Islet of Langerhans (tissue), 1 donor: Measurements from ENCODE around the gene CRY2.
A peak's percentile ranks its signal among the peaks of the same experiment; 100 is the strongest.
"Not testable (repeated sequence)": the region's sequence is repeated elsewhere in the genome, so short reads cannot be mapped to it uniquely, and the experiment has no call there.

Source experiments
- FAIRE-seq: peaks from one replicate; lab custom pipeline; 2011; peaks lifted over from hg19 to GRCh38; lab: Jason Lieb, UNC

The CRY2 gene

GRCh38 chr11:45811571-45812290, 35.5 kb upstream of the CRY2 start:
- FAIRE-seq: no peak

- FAIRE-seq: no peak
These were observed 34.4 kb upstream of the CRY2 start for GRCh38 chr11:45812581-45813548.

DNA sequence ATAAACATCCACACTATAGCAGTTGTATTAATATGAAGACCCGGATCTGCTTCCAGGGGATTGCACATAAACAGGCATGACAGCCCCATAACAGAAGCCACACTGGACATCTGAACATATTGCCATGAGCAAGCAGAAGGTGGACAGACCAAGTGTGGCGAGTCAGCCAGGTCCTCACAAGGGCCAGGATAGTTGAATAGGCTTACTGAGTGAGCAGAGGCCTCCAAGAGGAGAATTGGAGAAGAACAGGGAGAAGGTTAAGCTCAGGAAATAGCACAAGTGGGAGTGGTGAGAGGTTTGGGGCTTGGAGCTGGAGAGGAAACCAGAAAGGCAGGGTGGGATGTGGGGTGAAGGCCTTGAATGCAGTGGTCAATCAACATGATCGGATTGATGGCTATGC, 31.5 kb upstream of the CRY2 start:
- no peak for FAIRE-seq

GRCh38 chr11:45816614-45817013, 30.7 kb upstream of the CRY2 start:
- no peak for FAIRE-seq

- FAIRE-seq: no peak
These were observed 30.1 kb upstream of the CRY2 start for GRCh38 chr11:45817191-45817590.

DNA sequence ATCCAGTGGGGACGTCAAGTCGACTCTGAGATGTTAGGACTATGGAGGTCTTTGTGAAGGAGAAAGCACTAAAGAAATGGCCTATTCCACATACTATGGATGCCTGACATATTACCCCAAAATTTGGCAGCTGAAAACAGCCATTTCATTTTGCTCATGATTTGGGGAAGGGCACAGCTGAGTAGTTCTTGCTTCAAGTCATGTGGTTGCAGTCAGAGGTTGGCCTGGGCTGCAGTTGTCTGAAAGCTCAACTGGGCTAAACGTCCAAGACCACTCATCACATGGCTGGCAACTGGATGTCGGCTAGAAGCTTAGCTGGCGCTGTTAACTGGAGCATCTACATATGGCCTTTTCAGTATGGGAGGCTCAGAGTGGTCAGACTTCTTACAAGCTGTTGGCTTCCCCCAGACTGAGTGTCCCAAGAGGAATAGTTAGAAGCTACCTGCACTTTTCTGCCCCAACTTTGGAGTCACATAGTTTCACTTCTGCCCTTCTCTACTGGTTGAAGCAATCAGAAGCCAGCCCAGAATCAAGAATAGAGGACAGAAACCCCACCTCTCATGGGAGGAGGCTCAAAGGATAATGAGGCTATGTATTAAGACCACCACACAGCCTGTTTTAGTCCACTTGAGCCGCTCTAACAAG, 28.2 kb upstream of the CRY2 start:
- FAIRE-seq: no peak

- no peak for FAIRE-seq
These were observed 26.9 kb upstream of the CRY2 start for GRCh38 chr11:45820211-45820857.

- FAIRE-seq: peak; percentile 100
These were observed 20.8 kb upstream of the CRY2 start for GRCh38 chr11:45826492-45826891.

DNA sequence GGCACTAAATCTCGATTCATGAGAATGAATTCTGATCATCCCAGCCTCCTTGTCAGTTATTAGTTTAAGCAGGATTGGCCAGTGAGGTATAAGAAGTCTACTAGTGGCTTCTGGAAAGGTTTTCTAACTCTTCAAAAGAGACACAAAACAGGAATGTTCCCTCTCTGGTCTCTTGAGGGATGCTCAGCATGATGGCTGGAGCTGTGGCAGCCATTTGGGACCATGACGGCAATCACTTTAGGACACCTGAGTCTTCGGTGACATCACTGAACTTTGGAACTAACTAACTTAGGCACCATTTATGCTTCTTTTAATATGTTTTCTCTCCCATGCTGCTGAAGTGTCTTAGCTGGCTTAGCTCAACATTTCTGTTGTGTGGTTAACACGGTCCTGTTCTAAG, 20.2 kb upstream of the CRY2 start:
- FAIRE-seq: no peak

DNA sequence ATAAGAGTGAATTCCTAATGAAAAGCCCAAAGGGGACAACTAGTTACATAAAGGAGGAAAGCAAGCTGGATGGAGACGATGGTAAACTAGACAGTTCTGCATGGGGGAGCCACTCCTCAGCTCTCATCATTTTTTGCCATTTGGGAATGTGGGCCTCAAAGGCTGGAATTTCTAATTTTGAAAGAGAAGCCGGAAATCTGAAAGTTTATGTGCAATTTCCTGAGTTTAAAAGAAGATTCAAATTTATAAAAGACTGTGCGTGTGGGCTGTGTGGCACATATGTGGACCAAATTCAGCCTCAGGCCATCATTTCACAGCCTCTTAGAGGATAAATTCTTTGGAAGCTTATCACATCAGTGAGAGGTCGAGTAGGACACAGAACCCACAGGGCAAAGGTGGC, 18.3 kb upstream of the CRY2 start:
- no peak for FAIRE-seq

- FAIRE-seq: no peak
These were observed 16.7 kb upstream of the CRY2 start for GRCh38 chr11:45830596-45830995.

DNA sequence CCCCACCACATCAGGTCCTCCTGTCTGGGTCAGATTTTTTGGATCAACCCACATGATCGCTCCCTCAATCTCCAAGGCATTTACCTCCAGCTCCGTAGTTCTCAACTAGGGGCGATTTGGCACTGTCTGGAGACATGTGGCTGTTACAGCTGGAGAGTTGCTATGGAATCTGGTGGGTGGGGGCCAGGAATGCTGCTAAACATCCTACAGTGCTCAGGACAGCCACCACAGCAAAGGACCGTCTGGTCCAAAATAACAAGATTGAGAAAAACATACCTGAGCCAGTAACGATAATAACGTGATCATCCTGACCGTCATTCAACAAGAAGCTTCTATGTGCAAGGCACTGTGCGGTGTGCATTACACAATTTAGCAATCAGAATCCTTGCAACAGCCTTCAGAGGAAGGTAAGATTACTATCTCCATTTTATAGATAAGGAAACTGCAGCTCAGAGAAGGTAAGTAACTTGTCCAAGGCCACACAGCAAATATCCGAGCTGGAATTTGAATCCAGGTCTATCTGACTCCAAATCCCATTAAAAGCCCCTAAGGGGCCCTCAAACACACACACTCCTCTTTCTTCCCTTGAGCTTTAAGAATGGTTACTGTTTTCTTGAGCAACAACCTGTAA, 14.3 kb upstream of the CRY2 start:
- FAIRE-seq: no peak

- FAIRE-seq: no peak
These were observed 13.5 kb upstream of the CRY2 start for GRCh38 chr11:45833761-45834160.

DNA sequence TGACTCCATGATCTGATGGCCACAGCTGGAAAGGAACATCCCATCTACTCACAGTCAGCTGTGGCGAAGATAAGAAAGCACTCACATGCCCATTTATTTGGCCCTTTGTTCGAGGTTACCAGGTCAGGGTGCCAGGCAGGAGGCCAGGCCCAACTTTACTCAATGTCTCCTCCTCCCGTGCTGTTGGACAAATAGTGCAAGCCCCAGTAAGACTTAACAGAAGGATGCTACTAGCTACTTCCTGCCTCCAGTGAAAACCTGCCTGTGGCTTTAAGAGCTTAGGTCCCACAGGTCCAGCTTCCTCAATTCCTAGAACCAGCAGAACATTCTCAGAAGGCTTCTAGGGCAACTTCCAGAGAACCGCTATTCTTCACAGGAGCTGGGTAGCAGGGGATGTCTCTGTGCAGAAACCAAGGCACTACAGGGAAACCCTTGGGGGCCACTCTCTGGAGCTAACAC, 12.9 kb upstream of the CRY2 start:
- FAIRE-seq: no peak

DNA sequence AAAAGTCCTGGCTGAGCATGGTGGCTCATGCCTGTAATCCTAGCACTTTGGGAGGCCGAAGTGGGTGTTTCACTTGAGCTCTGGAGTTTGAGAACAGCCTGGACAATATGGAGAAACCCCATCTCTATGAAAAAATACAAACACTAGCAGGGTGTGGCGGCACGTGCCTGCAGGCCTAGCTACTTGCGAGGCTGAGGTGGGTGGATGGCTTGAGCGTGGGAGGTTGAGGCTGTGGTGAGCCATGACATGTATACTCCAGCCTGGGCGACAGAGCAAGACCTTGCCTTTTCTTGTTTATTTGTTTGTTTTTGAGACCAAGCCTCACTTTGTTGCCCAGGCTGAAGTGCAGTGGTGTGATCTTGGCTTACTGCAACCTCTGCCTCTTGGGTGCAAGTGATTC, 8.1 kb upstream of the CRY2 start:
- FAIRE-seq: no peak

- not testable (repeated sequence) for FAIRE-seq
These were observed 7.0 kb upstream of the CRY2 start for GRCh38 chr11:45840251-45840650.

DNA sequence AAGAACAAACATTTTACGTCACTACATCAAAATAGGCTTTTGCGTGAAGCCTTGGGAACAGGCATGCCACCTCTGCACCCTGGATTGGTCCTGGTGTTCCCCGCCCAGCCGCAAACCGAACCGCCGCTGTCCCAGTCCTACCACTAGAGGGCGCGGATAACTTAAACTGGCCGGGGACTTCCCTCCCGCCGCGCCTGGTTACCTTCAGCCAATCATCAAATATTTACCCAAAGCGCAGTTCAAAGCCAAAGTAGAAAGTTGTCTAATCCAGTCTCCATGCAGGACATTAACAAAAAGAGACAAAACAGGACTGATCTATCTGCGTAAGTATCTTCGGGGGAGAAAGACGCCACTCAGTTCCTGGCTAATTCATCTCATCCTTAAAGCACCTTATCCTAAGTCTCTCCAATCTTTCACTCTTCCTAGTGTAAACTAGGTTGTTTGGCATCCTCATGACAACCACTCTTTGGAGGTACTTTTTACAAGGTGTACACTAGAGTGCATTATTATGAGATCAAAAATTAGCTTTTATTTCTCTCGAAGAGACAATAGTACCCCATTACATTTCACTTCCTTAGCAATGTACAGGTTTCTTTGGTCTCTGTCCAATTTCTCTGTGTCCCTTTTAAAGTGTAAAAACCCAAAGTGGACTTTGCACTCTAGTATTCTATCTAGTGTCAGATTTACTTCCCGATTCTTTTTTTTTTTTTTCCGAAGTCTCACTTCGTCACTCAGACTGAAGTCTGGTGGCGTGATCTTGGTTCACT, 3.9 kb upstream of the CRY2 start:
- FAIRE-seq: peak; percentile 77

GRCh38 chr11:45844822-45845578, 2.3 kb upstream of the CRY2 start:
- FAIRE-seq: no peak

- no peak for FAIRE-seq
These were observed 1.1 kb upstream of the CRY2 start for GRCh38 chr11:45846174-45846675.

DNA sequence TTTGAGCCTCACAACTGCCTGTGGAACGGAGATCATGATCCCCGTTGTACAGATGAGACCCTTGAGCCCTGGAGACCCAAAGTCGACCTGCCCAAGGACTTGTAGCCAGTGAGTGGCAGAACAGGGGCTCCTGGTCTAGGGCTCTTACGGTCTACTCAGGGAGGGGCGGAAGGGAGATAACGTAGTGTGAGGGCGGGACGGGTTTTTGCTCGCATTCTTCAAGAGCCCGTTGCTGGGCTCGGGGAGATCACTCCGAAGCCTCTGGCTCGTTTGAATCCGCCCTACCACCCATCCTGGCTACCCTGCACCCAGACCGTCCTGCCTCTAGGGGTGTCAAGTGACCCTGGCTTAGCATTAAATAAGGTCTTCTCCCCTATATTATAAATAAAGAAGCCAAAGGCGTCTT, 639 bp downstream of the CRY2 start:
- FAIRE-seq: no peak
